ENCODE data around the gene INTS11.
A peak's percentile ranks its signal among the peaks of the same experiment; 100 is the strongest.
"Not testable (repeated sequence)": the region's sequence is repeated elsewhere in the genome, so short reads cannot be mapped to it uniquely, and the experiment has no call there.

Gene INTS11

GRCh38 chr1:1370771-1371300, 46.4 kb upstream of the INTS11 start:
- DNase-seq (ENCODE audit: low read depth), result no peak
- H3K4me3 ChIP-seq (ENCODE audit: control insufficient read depth, low read depth, low read length), result no peak overlapping the region
- TF ChIP-seq CTCF (conservative IDR thresholded peaks at IDR 0.05; ENCODE audit: control insufficient read depth, insufficient read depth, low read depth, low read length), result no peak

- H3K4me3 ChIP-seq (ENCODE audit: control insufficient read depth, low read depth, low read length); DNase-seq (ENCODE audit: low read depth): not testable (repeated sequence)
Measured at GRCh38 chr1:1370094-1370493, 45.6 kb upstream of the INTS11 start.

GRCh38 chr1:1367315-1367714, 42.9 kb upstream of the INTS11 start:
- no peak for DNase-seq (ENCODE audit: low read depth)
- no peak for TF ChIP-seq CTCF (conservative IDR thresholded peaks at IDR 0.05; ENCODE audit: control insufficient read depth, insufficient read depth, low read depth, low read length)
- no peak overlapping the region for H3K4me3 ChIP-seq (ENCODE audit: control insufficient read depth, low read depth, low read length)

GRCh38 chr1:1366699-1367066, 42.2 kb upstream of the INTS11 start:
- no peak for TF ChIP-seq CTCF (conservative IDR thresholded peaks at IDR 0.05; ENCODE audit: control insufficient read depth, insufficient read depth, low read depth, low read length)
- no peak for DNase-seq (ENCODE audit: low read depth)
- H3K4me3 ChIP-seq (ENCODE audit: control insufficient read depth, low read depth, low read length), result no peak overlapping the region

GRCh38 chr1:1365875-1366698, 41.6 kb upstream of the INTS11 start:
- no peak for DNase-seq (ENCODE audit: low read depth)

GRCh38 chr1:1364266-1364665, 39.8 kb upstream of the INTS11 start:
- no peak for TF ChIP-seq CTCF (conservative IDR thresholded peaks at IDR 0.05; ENCODE audit: control insufficient read depth, insufficient read depth, low read depth, low read length)
- no peak overlapping the region for H3K4me3 ChIP-seq (ENCODE audit: control insufficient read depth, low read depth, low read length)
- no peak for DNase-seq (ENCODE audit: low read depth)

More at GRCh38 chr1:1365875-1366698, 41.6 kb upstream of the INTS11 start:
- no peak overlapping the region for H3K4me3 ChIP-seq (ENCODE audit: control insufficient read depth, low read depth, low read length)
- TF ChIP-seq CTCF (conservative IDR thresholded peaks at IDR 0.05; ENCODE audit: control insufficient read depth, insufficient read depth, low read depth, low read length), result no peak

GRCh38 chr1:1361982-1362423, 37.5 kb upstream of the INTS11 start:
- DNase-seq (ENCODE audit: low read depth), result peak; percentile 84
- no peak overlapping the region for H3K4me3 ChIP-seq (ENCODE audit: control insufficient read depth, low read depth, low read length)
- TF ChIP-seq CTCF (conservative IDR thresholded peaks at IDR 0.05; ENCODE audit: control insufficient read depth, insufficient read depth, low read depth, low read length), result peak; percentile 26

All from fibroblast of mammary gland (primary cell).